ENCODE results near the gene SLC45A2. TPM values are rescaled to one million over a fixed set of nuclear protein-coding genes. Genes with fewer than 3 reads are reported as not detected.

The SLC45A2 gene
- total RNA-seq, 1 donor from 2014 or later: not detected

DNA sequence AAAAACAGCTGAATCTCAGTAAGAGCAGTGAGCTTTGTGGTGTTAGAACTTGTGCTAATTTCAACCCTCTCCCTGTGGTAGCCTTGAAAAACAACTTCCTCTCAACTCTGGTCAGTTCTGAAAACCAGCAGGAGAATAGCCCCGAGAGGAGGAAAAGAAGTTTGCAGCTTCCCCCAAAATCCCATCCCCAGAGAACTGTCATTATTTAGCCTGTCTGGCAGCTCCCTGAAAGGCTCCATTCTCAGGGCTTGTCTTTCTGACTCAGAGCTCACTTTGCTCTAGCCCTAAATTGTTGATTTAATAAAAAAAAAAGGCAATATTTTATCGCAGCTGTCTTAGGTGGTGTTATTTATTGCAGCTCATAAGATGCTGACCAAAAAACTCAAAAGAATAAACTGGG is 11.4 kb upstream of the SLC45A2 start:
- no peak for DNase-seq (ENCODE audit: extremely low spot score in 2 of 2)
- Histone ChIP-seq H3K27ac (no peak overlapping the region), H3K27me3 (no peaks in the 10 kb centered on the region), H3K4me3 (no peak overlapping the region), H3K4me1 (no peaks in the 10 kb centered on the region), H3K9me3 (no peaks in the 10 kb centered on the region), H3K36me3 (peaks cover 0 to 20% of the 10 kb centered on the region in 2 donors)
- intact Hi-C loops (cut with DNase I): no loop called here
- TF ChIP-seq, protein P1, sequence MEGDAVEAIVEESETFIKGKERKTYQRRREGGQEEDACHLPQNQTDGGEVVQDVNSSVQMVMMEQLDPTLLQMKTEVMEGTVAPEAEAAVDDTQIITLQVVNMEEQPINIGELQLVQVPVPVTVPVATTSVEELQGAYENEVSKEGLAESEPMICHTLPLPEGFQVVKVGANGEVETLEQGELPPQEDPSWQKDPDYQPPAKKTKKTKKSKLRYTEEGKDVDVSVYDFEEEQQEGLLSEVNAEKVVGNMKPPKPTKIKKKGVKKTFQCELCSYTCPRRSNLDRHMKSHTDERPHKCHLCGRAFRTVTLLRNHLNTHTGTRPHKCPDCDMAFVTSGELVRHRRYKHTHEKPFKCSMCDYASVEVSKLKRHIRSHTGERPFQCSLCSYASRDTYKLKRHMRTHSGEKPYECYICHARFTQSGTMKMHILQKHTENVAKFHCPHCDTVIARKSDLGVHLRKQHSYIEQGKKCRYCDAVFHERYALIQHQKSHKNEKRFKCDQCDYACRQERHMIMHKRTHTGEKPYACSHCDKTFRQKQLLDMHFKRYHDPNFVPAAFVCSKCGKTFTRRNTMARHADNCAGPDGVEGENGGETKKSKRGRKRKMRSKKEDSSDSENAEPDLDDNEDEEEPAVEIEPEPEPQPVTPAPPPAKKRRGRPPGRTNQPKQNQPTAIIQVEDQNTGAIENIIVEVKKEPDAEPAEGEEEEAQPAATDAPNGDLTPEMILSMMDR (IDR thresholded peaks at IDR 0.05): no peak
- TF ChIP-seq POLR2AphosphoS5 (IDR thresholded peaks at IDR 0.05; ENCODE audit: insufficient read depth in 1 of 2, low read depth in 1 of 2) (no peak), POLR2A (IDR thresholded peaks at IDR 0.05) (no peak)

DNA sequence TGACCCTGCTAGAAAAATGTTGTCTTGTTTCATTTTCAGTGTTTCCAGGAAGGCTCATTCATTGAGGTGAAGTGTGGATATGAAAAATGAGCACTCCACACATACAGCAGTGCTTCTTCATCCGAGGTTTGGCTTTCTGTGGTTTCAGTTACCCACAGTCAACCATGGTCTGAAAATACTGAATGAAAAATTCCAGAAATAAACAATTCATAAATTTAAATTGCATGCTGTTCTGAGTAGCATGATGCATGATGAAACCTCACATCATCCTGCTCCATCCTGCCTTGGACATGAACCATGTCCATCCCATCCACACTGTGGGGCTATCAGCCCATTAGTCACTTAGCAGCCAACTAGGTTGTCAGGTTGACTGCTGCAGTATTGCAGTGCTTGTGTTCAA is 10.4 kb upstream of the SLC45A2 start:
- no peaks in the 10 kb centered on the region for H3K9me3 ChIP-seq
- H3K27ac ChIP-seq: no peak overlapping the region
- H3K27me3 ChIP-seq: no peaks in the 10 kb centered on the region
- no peaks in the 10 kb centered on the region for H3K4me1 ChIP-seq
- peaks cover 0 to 18% of the 10 kb centered on the region in 2 donors for H3K36me3 ChIP-seq
- no peak for DNase-seq (ENCODE audit: extremely low spot score in 2 of 2)
- no peak overlapping the region for H3K4me3 ChIP-seq
- TF ChIP-seq POLR2AphosphoS5 (IDR thresholded peaks at IDR 0.05; ENCODE audit: insufficient read depth in 1 of 2, low read depth in 1 of 2) (no peak), POLR2A (IDR thresholded peaks at IDR 0.05) (no peak)
- TF ChIP-seq, protein P1 (IDR thresholded peaks at IDR 0.05): no peak
- intact Hi-C loops (cut with DNase I): no loop called here

DNA sequence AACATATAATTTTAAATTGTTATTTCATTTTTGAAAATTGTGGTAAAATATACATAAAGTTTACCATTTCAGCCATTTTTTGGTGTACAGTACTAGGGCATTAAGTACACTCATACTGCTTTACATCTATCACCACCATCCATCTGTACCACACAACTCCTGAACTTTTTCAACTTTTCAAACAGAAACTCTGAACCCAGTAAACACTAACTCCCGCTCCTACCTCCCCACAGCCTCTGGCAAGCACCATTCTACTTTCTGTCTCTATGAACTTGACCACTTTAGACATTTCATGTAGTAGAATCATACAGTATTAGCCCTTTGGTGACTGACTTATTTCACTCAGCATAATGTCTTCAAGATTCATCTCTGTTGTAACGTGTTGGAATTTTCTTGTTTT is 8.4 kb upstream of the SLC45A2 start:
- H3K36me3 ChIP-seq: peaks cover 0 to 22% of the 10 kb centered on the region in 2 donors
- no peaks in the 10 kb centered on the region for H3K9me3 ChIP-seq
- intact Hi-C loops (cut with DNase I): no loop called here

DNA sequence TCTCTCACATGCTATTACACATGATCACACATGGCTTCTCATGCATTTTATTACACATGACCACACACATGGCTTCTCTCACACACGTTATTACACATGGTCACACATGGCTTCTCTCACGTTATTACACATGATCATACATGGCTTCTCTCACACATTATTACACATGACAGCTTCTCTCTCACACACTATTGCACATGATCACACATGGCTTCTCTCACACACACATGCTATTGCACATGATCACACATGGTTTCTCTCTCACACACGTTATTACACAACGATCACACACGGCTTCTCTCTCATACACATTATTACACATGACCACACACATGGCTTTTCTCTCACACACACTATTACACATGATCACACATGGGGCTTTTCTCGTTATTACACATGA is 954 bp upstream of the SLC45A2 start:
- Histone ChIP-seq H3K4me3 (no peak overlapping the region), H3K36me3 (peaks cover 0 to 22% of the 10 kb centered on the region in 2 donors), H3K27ac (no peak overlapping the region), H3K27me3 (no peaks in the 10 kb centered on the region), H3K4me1 (no peaks in the 10 kb centered on the region), H3K9me3 (no peaks in the 10 kb centered on the region)
- TF ChIP-seq POLR2A (IDR thresholded peaks at IDR 0.05) (no peak), POLR2AphosphoS5 (IDR thresholded peaks at IDR 0.05; ENCODE audit: insufficient read depth in 1 of 2, low read depth in 1 of 2) (no peak)
- TF ChIP-seq, protein P1 (IDR thresholded peaks at IDR 0.05): no peak
- no peak for DNase-seq (ENCODE audit: extremely low spot score in 2 of 2)
- intact Hi-C loops (cut with DNase I): no loop called here

More for the DNA sequence above, 8.4 kb upstream of the SLC45A2 start:
- Histone ChIP-seq H3K4me3 (no peak overlapping the region), H3K4me1 (no peaks in the 10 kb centered on the region), H3K27ac (no peak overlapping the region), H3K27me3 (no peaks in the 10 kb centered on the region)
- TF ChIP-seq POLR2A (IDR thresholded peaks at IDR 0.05) (no peak), POLR2AphosphoS5 (IDR thresholded peaks at IDR 0.05; ENCODE audit: insufficient read depth in 1 of 2, low read depth in 1 of 2) (no peak)
- TF ChIP-seq, protein P1 (IDR thresholded peaks at IDR 0.05): no peak
- DNase-seq (ENCODE audit: extremely low spot score in 2 of 2): no peak

DNA sequence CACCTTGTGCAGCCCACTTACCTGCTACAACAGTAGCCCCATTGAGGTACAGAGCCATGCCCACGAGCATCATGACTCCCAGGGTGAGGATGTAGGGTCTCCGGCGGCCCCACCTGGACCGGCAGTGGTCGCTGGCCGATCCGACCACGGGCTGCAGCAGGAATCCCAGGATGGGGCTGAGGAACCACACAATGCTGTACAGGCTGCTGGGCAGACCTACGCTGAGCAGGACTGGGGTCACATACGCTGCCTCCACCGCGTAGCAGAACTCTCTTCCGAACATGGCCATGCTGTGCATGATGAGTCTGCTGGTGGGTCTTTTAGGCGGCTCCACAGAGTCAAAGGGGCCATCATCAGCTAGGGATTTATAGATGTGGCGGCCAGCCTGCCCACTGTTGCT is 315 bp downstream of the SLC45A2 start:
- DNase-seq (ENCODE audit: extremely low spot score in 2 of 2): no peak
- TF ChIP-seq POLR2AphosphoS5 (IDR thresholded peaks at IDR 0.05; ENCODE audit: insufficient read depth in 1 of 2, low read depth in 1 of 2) (no peak), POLR2A (IDR thresholded peaks at IDR 0.05) (no peak)
- TF ChIP-seq, protein P1 (IDR thresholded peaks at IDR 0.05): no peak
- Histone ChIP-seq H3K4me1 (no peaks in the 10 kb centered on the region), H3K27ac (no peak overlapping the region), H3K4me3 (no peak overlapping the region), H3K9me3 (no peaks in the 10 kb centered on the region), H3K27me3 (no peaks in the 10 kb centered on the region), H3K36me3 (peaks cover 0 to 22% of the 10 kb centered on the region in 2 donors)
- intact Hi-C loops (cut with DNase I): no loop called here
